HL-60 (cell line): ENCODE measurements around the gene FGD6.

Experiments
- CTCF ChIP-seq: IDR thresholded peaks from one replicate; pipeline ENCODE4 v1.5.1; 2011; ENCODE audit warnings: low read length, control low read depth, inconsistent platforms; ENCODE audit not compliant: insufficient read depth
- POLR2AphosphoS5 ChIP-seq: IDR thresholded peaks from 2 replicates; pipeline ENCODE4 v1.6.1; 2012; ENCODE audit warnings: low read depth
- REST ChIP-seq: IDR thresholded peaks from 2 replicates; pipeline ENCODE4 v1.6.1; 2012; ENCODE audit warnings: low read depth; ENCODE audit not compliant: insufficient replicate concordance

- TF ChIP-seq CTCF, result no peak
- no peak for TF ChIP-seq POLR2AphosphoS5
- no peak for TF ChIP-seq REST
These were observed 100.9 kb downstream of the FGD6 start for GRCh38 chr12:95116341-95116740.
